GM23338 (cell line): ENCODE data around the gene CAMK2N2. TPM values are rescaled to one million over a fixed set of nuclear protein-coding genes. Genes with fewer than 3 reads are reported as not detected.

ENCODE experiments used
- ATAC-seq: fragments of 200-7000 bp; cut with Tn5 transposase; 3 replicates; pipeline ENCODE4 v1.9.1; 2020
- DNase-seq: peaks from one replicate; pipeline ENCODE4 v3.0.0-alpha.2; 2015; ENCODE audit warnings: low spot score
- H2AFZ ChIP-seq: fragments of 200-600 bp; sonication (generic); 2 replicates; pipeline ENCODE4 v1.8.0; 2016; ENCODE audit warnings: antibody characterized with exemption, mild to moderate bottlenecking, moderate library complexity
- H3F3A ChIP-seq: fragments of 200-600 bp; sonication (generic); replicated peaks from 2 replicates; pipeline ENCODE4 v1.8.0; 2017; ENCODE audit warnings: antibody characterized with exemption, mixed run types, low read depth
- H3K27ac ChIP-seq: fragments of 200-600 bp; sonication (generic); 2 replicates; pipeline ENCODE4 v1.6.1; 2016; ENCODE audit warnings: low read depth
- H3K27me3 ChIP-seq: fragments of 200-600 bp; sonication (generic); 2 replicates; pipeline ENCODE4 v1.8.0; 2016; ENCODE audit warnings: mild to moderate bottlenecking, mixed run types, moderate library complexity; ENCODE audit not compliant: insufficient read depth
- H3K36me3 ChIP-seq: fragments of 200-600 bp; sonication (generic); 2 replicates; pipeline ENCODE4 v1.8.0; 2016; ENCODE audit warnings: mild to moderate bottlenecking; ENCODE audit not compliant: insufficient read depth
- H3K4me1 ChIP-seq: fragments of 200-600 bp; sonication (generic); 2 replicates; pipeline ENCODE4 v1.8.0; 2016; ENCODE audit warnings: mild to moderate bottlenecking, moderate library complexity; ENCODE audit not compliant: insufficient read depth
- H3K4me2 ChIP-seq: fragments of 200-600 bp; sonication (generic); 2 replicates; pipeline ENCODE4 v1.7.1; 2017; ENCODE audit warnings: mixed run types
- H3K4me3 ChIP-seq: fragments of 200-600 bp; sonication (generic); 2 replicates; pipeline ENCODE4 v1.6.1; 2016; ENCODE audit warnings: mixed run types
- H3K79me2 ChIP-seq: fragments of 200-600 bp; sonication (generic); replicated peaks from 2 replicates; pipeline ENCODE4 v1.8.0; 2017; ENCODE audit warnings: mild to moderate bottlenecking; ENCODE audit not compliant: insufficient read depth
- H3K9me2 ChIP-seq: fragments of 200-600 bp; sonication (generic); 2 replicates; pipeline ENCODE4 v1.8.0; 2017; ENCODE audit not compliant: insufficient read depth
- H4K20me1 ChIP-seq: fragments of 200-600 bp; sonication (generic); replicated peaks from 2 replicates; pipeline ENCODE4 v1.8.0; 2017; ENCODE audit warnings: mild to moderate bottlenecking; ENCODE audit not compliant: insufficient read depth
- H3K27ac Mint-ChIP-seq: 2 replicates; pipeline ENCODE4 v1.8.0; 2020; ENCODE audit warnings: inconsistent platforms, mild to moderate bottlenecking, moderate library complexity, mixed read lengths
- H3K27me3 Mint-ChIP-seq: 3 replicates; pipeline ENCODE4 v1.8.0; 2022; ENCODE audit warnings: low read depth, mild to moderate bottlenecking, moderate library complexity, mixed read lengths, inconsistent platforms; ENCODE audit not compliant: insufficient read depth, poor library complexity
- H3K36me3 Mint-ChIP-seq: 3 replicates; pipeline ENCODE4 v1.8.0; 2021; ENCODE audit warnings: low read depth, mild to moderate bottlenecking, inconsistent platforms, moderate library complexity, mixed read lengths
- H3K4me1 Mint-ChIP-seq: 3 replicates; pipeline ENCODE4 v1.8.0; 2020; ENCODE audit warnings: mild to moderate bottlenecking, inconsistent platforms, mixed read lengths
- H3K4me3 Mint-ChIP-seq: 3 replicates; pipeline ENCODE4 v1.8.0; 2021; ENCODE audit warnings: moderate library complexity, mild to moderate bottlenecking, inconsistent platforms, mixed read lengths
- H3K9me3 Mint-ChIP-seq: 3 replicates; pipeline ENCODE4 v1.8.0; 2020; ENCODE audit warnings: moderate library complexity, mild to moderate bottlenecking, inconsistent platforms, mixed read lengths
- CREB1 ChIP-seq: fragments of 250-450 bp; sonication (Bioruptor Pico); IDR thresholded peaks from 2 replicates; pipeline ENCODE4 v1.5.0; 2020; ENCODE audit warnings: low read depth, mild to moderate bottlenecking, moderate library complexity
- CTCF ChIP-seq, 2 experiments: fragments of 200-600 bp in 1 of 2; sonication (generic) in 1 of 2; conservative IDR thresholded peaks; 2 replicates each; pipeline versions ENCODE4 v1.5.1 to v1.6.1; 2016 to 2017; ENCODE audit warnings: antibody characterized with exemption in 2 of 2, low read depth in 2 of 2, mild to moderate bottlenecking in 2 of 2, moderate library complexity in 1 of 2
- ETS1 ChIP-seq: IDR thresholded peaks from 2 replicates; pipeline ENCODE4 v1.6.1; 2016; ENCODE audit warnings: antibody characterized with exemption
- EZH2 ChIP-seq: fragments of 200-600 bp; sonication (generic); IDR thresholded peaks from one replicate; pipeline ENCODE4 v1.8.0; 2017; ENCODE audit warnings: antibody characterized with exemption, mild to moderate bottlenecking, low read depth; ENCODE audit not compliant: unreplicated experiment
- EZH2phosphoT487 ChIP-seq: fragments of 200-600 bp; sonication (generic); IDR thresholded peaks from one replicate; pipeline ENCODE4 v1.8.1; 2018; ENCODE audit warnings: antibody characterized with exemption; ENCODE audit not compliant: unreplicated experiment
- JUNB ChIP-seq: IDR thresholded peaks from one replicate; pipeline ENCODE4 v1.6.1; 2016; ENCODE audit warnings: antibody characterized with exemption; ENCODE audit not compliant: unreplicated experiment
- NANOG ChIP-seq: IDR thresholded peaks from 2 replicates; pipeline ENCODE4 v1.6.1; 2016; ENCODE audit warnings: antibody characterized with exemption, borderline replicate concordance
- POLR2AphosphoS5 ChIP-seq: IDR thresholded peaks from 2 replicates; pipeline ENCODE4 v1.6.1; 2016; ENCODE audit warnings: antibody characterized with exemption, low read depth
- REST ChIP-seq: IDR thresholded peaks from one replicate; pipeline ENCODE4 v1.6.1; 2018; ENCODE audit warnings: antibody characterized with exemption; ENCODE audit not compliant: unreplicated experiment
- STAT1 ChIP-seq: IDR thresholded peaks from one replicate; pipeline ENCODE4 v1.6.1; 2016; ENCODE audit warnings: antibody characterized with exemption; ENCODE audit not compliant: unreplicated experiment
- ZNF114 ChIP-seq: fragments of 250-450 bp; sonication (Bioruptor Pico); IDR thresholded peaks from 2 replicates; pipeline ENCODE4 v1.5.0; 2020; ENCODE audit warnings: mild to moderate bottlenecking, moderate library complexity
- ZNF331 ChIP-seq: fragments of 250-450 bp; sonication (Bioruptor Pico); IDR thresholded peaks from 2 replicates; pipeline ENCODE4 v1.5.0; 2020; ENCODE audit warnings: low read depth, mild to moderate bottlenecking, moderate library complexity
- polyA plus RNA-seq: library from polyadenylated mRNA; unstranded; fragments of >200 nt; fragmentation: Nextera tagmentation; extraction: Ambion mirVana; gene quantifications from 2 replicates; pipeline ENCODE4 v1.2.1, GENCODE V29; 2016
- total RNA-seq: library from RNA; depleted of rRNA; stranded (reverse); fragments of >200 nt; shearing (Covaris generic); gene quantifications from 2 replicates; pipeline ENCODE4 v1.2.3, GENCODE V29; 2014
- TF ChIP-seq, protein P1 (sequence below): fragments of 250-450 bp; sonication (Bioruptor Pico); IDR thresholded peaks from 2 replicates; pipeline ENCODE4 v1.5.0; 2020; ENCODE audit warnings: mild to moderate bottlenecking, moderate library complexity

Gene CAMK2N2
- total and polyA plus RNA-seq, 2 experiments from 2014 or later: 0.32 to 1.3 TPM

DNA sequence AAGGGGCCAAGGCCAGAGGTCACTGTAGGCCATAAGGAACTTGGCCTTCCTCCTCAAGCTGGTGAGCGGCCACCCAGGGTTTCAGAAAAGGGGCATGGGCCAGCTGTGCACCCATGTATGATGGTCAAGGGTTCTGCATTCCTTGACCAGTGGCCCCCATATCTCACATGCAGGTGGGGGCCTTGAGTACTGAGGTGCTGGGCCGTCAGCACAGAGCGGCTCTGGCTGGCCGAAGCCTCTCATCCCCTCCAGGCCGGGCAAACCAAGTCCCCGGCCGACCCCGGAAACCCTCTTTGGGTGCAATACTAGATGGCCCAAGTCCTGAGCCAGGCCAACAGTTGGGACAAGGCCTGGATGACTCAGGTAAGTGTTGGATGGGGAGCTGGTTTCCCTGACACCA is 22.1 kb downstream of the CAMK2N2 start (continued):
- no peak for TF ChIP-seq EZH2

- H3K27me3 ChIP-seq: peaks cover 24% of the 10 kb centered on the region
- no peak overlapping the region for H3K27ac ChIP-seq
- Mint-ChIP-seq H3K36me3 (peaks cover 12% of the 10 kb centered on the region), H3K9me3 (no peaks in the 10 kb centered on the region), H3K4me1 (peaks cover 14% of the 10 kb centered on the region), H3K27ac (no peak overlapping the region), H3K27me3 (peaks cover 16% of the 10 kb centered on the region), H3K4me3 (no peak overlapping the region)
- H3K79me2 ChIP-seq: no peaks in the 10 kb centered on the region
- DNase-seq: no peak
- no peak for ATAC-seq
- H3K9me2 ChIP-seq: no peaks in the 10 kb centered on the region
- no peak for TF ChIP-seq EZH2phosphoT487
- TF ChIP-seq EZH2: no peak
- no peak for TF ChIP-seq STAT1
- no peak for TF ChIP-seq CTCF (conservative IDR thresholded peaks at IDR 0.05; ENCODE audit: low read depth in 2 of 2)
- TF ChIP-seq REST: no peak
- no peak for TF ChIP-seq ETS1
- no peak for TF ChIP-seq POLR2AphosphoS5
- no peak for TF ChIP-seq ZNF331
- no peak for TF ChIP-seq JUNB
- no peak for TF ChIP-seq ZNF114
- TF ChIP-seq, protein P1, sequence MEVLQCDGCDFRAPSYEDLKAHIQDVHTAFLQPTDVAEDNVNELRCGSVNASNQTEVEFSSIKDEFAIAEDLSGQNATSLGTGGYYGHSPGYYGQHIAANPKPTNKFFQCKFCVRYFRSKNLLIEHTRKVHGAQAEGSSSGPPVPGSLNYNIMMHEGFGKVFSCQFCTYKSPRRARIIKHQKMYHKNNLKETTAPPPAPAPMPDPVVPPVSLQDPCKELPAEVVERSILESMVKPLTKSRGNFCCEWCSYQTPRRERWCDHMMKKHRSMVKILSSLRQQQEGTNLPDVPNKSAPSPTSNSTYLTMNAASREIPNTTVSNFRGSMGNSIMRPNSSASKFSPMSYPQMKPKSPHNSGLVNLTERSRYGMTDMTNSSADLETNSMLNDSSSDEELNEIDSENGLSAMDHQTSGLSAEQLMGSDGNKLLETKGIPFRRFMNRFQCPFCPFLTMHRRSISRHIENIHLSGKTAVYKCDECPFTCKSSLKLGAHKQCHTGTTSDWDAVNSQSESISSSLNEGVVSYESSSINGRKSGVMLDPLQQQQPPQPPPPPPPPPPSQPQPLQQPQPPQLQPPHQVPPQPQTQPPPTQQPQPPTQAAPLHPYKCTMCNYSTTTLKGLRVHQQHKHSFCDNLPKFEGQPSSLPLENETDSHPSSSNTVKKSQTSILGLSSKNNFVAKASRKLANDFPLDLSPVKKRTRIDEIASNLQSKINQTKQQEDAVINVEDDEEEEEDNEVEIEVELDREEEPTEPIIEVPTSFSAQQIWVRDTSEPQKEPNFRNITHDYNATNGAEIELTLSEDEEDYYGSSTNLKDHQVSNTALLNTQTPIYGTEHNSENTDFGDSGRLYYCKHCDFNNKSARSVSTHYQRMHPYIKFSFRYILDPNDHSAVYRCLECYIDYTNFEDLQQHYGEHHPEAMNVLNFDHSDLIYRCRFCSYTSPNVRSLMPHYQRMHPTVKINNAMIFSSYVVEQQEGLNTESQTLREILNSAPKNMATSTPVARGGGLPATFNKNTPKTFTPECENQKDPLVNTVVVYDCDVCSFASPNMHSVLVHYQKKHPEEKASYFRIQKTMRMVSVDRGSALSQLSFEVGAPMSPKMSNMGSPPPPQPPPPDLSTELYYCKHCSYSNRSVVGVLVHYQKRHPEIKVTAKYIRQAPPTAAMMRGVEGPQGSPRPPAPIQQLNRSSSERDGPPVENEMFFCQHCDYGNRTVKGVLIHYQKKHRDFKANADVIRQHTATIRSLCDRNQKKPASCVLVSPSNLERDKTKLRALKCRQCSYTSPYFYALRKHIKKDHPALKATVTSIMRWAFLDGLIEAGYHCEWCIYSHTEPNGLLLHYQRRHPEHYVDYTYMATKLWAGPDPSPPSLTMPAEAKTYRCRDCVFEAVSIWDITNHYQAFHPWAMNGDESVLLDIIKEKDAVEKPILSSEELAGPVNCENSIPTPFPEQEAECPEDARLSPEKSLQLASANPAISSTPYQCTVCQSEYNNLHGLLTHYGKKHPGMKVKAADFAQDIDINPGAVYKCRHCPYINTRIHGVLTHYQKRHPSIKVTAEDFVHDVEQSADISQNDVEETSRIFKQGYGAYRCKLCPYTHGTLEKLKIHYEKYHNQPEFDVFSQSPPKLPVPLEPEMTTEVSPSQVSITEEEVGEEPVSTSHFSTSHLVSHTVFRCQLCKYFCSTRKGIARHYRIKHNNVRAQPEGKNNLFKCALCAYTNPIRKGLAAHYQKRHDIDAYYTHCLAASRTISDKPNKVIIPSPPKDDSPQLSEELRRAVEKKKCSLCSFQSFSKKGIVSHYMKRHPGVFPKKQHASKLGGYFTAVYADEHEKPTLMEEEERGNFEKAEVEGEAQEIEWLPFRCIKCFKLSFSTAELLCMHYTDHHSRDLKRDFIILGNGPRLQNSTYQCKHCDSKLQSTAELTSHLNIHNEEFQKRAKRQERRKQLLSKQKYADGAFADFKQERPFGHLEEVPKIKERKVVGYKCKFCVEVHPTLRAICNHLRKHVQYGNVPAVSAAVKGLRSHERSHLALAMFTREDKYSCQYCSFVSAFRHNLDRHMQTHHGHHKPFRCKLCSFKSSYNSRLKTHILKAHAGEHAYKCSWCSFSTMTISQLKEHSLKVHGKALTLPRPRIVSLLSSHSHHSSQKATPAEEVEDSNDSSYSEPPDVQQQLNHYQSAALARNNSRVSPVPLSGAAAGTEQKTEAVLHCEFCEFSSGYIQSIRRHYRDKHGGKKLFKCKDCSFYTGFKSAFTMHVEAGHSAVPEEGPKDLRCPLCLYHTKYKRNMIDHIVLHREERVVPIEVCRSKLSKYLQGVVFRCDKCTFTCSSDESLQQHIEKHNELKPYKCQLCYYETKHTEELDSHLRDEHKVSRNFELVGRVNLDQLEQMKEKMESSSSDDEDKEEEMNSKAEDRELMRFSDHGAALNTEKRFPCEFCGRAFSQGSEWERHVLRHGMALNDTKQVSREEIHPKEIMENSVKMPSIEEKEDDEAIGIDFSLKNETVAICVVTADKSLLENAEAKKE: no peak
- no peak for TF ChIP-seq CREB1 (CRISPR knock-in tag)
- TF ChIP-seq NANOG: no peak
- H3K4me3 ChIP-seq: no peak overlapping the region
- H4K20me1 ChIP-seq: peaks cover 12% of the 10 kb centered on the region
- no peaks in the 10 kb centered on the region for H3F3A ChIP-seq
- no peaks in the 10 kb centered on the region; the same call in 1 of the 2 replicates for H3K36me3 ChIP-seq
- H3K4me1 ChIP-seq: no peaks in the 10 kb centered on the region
- no peak overlapping the region for H2AFZ ChIP-seq
- H3K4me2 ChIP-seq: no peak overlapping the region
These were observed 23.0 kb downstream of the CAMK2N2 start for GRCh38 chr3:184238246-184238818.
